Progenitor cell of endocrine pancreas (in vitro differentiated cells): ENCODE data around the gene CLSTN2. TPM values are rescaled to one million over a fixed set of nuclear protein-coding genes. Genes with fewer than 3 reads are reported as not detected.

Experiments
- DNase-seq: peaks from one replicate; pipeline ENCODE4 v3.0.0; 2021; ENCODE audit warnings: low spot score; ENCODE audit not compliant: unreplicated experiment
- H3K27ac Mint-ChIP-seq: 2 replicates; pipeline ENCODE4 v1.8.0; 2021; ENCODE audit warnings: mild to moderate bottlenecking, moderate library complexity, mixed read lengths
- H3K27me3 Mint-ChIP-seq: 2 replicates; pipeline ENCODE4 v1.8.0; 2021; ENCODE audit warnings: mixed read lengths
- H3K36me3 Mint-ChIP-seq: 2 replicates; pipeline ENCODE4 v1.8.0; 2022; ENCODE audit warnings: mixed read lengths; ENCODE audit not compliant: insufficient read depth
- H3K4me1 Mint-ChIP-seq: 2 replicates; pipeline ENCODE4 v1.8.0; 2021; ENCODE audit warnings: low read depth, mixed read lengths
- H3K4me3 Mint-ChIP-seq: 2 replicates; pipeline ENCODE4 v1.8.0; 2021; ENCODE audit warnings: low read depth, mild to moderate bottlenecking, moderate library complexity, mixed read lengths
- H3K9me3 Mint-ChIP-seq: 2 replicates; pipeline ENCODE4 v1.8.0; 2021; ENCODE audit warnings: low read depth, mixed read lengths
- total RNA-seq: library from RNA; stranded (reverse); gene quantifications from 2 replicates; pipeline ENCODE4 v1.2.1, GENCODE V29; 2021
- TF ChIP-seq, protein P1 (sequence below): fragments of 200-600 bp; sonication (generic); IDR thresholded peaks from one replicate; pipeline ENCODE4 v1.5.0; 2021; ENCODE audit warnings: antibody characterized with exemption, mild to moderate bottlenecking; ENCODE audit not compliant: unreplicated experiment

Gene CLSTN2
- total RNA-seq, 1 donor from 2014 or later = 2.8 TPM

DNA sequence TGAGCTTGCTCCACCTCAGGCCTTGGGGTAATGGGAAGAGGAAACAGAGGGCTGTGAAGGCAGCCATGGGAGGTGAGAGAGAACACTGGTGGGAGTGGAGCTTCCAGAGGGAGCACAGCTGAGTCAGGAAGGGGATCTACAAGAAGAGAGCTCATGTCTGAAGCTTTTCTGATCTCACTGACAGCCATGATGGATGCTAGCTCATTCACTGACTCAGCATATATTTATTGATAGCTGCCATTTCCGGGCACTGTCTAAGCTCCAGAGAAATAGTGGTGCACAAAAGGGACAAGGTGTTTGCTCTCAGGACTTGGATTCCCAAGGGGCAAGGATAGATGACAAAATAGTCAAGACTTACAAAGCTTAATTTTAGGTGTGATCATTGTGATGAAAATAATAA is 218.8 kb downstream of the CLSTN2 start:
- TF ChIP-seq, protein P1, sequence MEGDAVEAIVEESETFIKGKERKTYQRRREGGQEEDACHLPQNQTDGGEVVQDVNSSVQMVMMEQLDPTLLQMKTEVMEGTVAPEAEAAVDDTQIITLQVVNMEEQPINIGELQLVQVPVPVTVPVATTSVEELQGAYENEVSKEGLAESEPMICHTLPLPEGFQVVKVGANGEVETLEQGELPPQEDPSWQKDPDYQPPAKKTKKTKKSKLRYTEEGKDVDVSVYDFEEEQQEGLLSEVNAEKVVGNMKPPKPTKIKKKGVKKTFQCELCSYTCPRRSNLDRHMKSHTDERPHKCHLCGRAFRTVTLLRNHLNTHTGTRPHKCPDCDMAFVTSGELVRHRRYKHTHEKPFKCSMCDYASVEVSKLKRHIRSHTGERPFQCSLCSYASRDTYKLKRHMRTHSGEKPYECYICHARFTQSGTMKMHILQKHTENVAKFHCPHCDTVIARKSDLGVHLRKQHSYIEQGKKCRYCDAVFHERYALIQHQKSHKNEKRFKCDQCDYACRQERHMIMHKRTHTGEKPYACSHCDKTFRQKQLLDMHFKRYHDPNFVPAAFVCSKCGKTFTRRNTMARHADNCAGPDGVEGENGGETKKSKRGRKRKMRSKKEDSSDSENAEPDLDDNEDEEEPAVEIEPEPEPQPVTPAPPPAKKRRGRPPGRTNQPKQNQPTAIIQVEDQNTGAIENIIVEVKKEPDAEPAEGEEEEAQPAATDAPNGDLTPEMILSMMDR = no peak
- Mint-ChIP-seq H3K9me3 (no peaks in the 10 kb centered on the region), H3K4me3 (no peak overlapping the region), H3K36me3 (no peaks in the 10 kb centered on the region), H3K27me3 (peaks cover 8% of the 10 kb centered on the region), H3K4me1 (no peaks in the 10 kb centered on the region), H3K27ac (no peak overlapping the region)
- DNase-seq = no peak

DNA sequence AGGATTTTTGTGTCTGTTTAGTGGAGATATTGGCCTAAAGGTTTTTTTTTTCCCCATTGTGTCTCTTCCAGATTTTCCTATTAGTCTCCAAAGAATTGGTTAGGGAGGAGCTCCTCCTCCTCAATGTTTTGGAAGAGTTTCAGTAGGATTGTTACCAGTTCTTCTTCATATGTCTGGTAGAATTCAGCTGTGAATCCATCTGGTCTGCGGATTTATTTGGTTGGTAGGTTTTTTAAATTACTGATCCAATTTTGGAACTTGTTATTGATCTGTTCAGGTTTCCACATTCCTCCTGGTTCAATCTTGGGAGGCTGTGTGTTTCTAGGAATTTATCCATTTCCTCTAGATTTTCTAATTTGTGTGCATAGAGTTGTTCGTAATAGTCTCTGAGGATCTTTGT is 222.2 kb downstream of the CLSTN2 start:
- no peak for DNase-seq
- peaks cover 11% of the 10 kb centered on the region for H3K27me3 Mint-ChIP-seq
- H3K9me3 Mint-ChIP-seq = no peaks in the 10 kb centered on the region
- no peaks in the 10 kb centered on the region for H3K4me1 Mint-ChIP-seq
- H3K36me3 Mint-ChIP-seq = no peaks in the 10 kb centered on the region
- no peak overlapping the region for H3K27ac Mint-ChIP-seq
- H3K4me3 Mint-ChIP-seq = no peak overlapping the region
- TF ChIP-seq, protein P1 = no peak

DNA sequence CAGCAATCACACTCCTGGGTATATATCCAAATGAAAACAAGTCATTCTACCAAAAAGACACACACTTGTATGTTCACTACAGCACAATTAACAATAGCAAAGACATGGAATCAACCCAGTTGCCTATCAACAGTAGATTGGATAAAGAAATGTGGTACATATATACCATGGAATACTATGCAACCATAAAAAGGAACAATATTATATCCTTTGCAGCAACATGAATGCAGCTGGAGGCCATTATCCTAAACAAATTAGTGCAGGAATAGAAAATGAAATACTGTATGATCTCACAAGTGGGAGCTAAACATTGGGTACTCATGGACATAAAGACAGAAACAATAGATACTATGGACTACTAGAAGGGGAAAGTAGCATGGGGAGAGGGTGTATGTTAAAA is 224.7 kb downstream of the CLSTN2 start:
- Mint-ChIP-seq H3K4me3 (no peak overlapping the region), H3K27ac (no peak overlapping the region), H3K4me1 (no peaks in the 10 kb centered on the region), H3K27me3 (peaks cover 13% of the 10 kb centered on the region), H3K9me3 (no peaks in the 10 kb centered on the region), H3K36me3 (no peaks in the 10 kb centered on the region)
- TF ChIP-seq, protein P1 = no peak
- no peak for DNase-seq

DNA sequence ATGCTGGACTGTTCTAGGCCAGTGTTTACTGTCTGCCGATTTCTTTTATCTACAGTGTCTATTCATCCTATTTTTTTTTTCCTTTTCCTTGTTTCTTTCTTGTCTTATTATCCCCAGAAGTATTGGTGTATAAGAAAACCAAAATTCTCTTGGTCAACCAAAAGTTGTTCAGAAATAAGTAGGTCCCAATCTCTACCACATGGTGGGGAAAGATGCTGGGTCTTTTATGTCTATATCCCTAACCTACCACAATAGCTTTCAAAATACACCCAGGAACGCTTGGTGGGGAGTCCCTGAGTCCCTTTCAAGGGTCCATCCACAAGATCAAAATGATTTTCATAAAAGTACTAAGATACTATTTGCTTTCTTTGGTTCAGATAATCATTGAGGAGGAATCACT is 225.6 kb downstream of the CLSTN2 start:
- TF ChIP-seq, protein P1 = no peak
- H3K4me1 Mint-ChIP-seq = no peaks in the 10 kb centered on the region
- no peaks in the 10 kb centered on the region for H3K36me3 Mint-ChIP-seq
- peaks cover 14% of the 10 kb centered on the region for H3K27me3 Mint-ChIP-seq
- DNase-seq = no peak
- H3K4me3 Mint-ChIP-seq = no peak overlapping the region
- H3K9me3 Mint-ChIP-seq = no peaks in the 10 kb centered on the region
- no peak overlapping the region for H3K27ac Mint-ChIP-seq

DNA sequence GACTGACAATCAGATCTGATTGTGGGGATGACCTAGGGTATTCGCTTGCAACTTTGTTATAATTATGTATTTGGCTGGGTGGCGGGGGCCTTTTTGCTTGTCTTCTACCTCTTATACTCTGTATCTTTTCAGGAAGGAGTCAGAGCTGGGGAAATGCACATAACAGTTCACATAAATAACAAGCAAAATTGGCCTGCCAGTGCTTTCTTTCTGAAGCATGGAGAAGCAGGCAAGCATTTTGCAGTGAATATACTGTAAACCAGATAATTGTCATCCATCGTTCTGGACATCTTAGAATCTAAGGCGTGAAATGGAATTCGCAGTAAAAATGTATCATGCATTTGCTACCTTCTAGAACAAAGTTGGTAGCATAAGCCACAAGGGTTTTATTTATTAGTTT is 227.6 kb downstream of the CLSTN2 start:
- TF ChIP-seq, protein P1 = no peak
- no peaks in the 10 kb centered on the region for H3K36me3 Mint-ChIP-seq
- no peaks in the 10 kb centered on the region for H3K9me3 Mint-ChIP-seq
- no peak for DNase-seq
- no peak overlapping the region for H3K27ac Mint-ChIP-seq
- no peaks in the 10 kb centered on the region for H3K4me1 Mint-ChIP-seq
- H3K4me3 Mint-ChIP-seq = no peak overlapping the region
- H3K27me3 Mint-ChIP-seq = peaks cover 18% of the 10 kb centered on the region
